ENCODE results near the gene SEPTIN6. TPM values are rescaled to one million over a fixed set of nuclear protein-coding genes. Genes with fewer than 3 reads are reported as not detected.

SEPTIN6 gene
- total and polyA plus RNA-seq, 3 experiments from 2014 or later, result 122 to 229 (median 125) TPM

DNA sequence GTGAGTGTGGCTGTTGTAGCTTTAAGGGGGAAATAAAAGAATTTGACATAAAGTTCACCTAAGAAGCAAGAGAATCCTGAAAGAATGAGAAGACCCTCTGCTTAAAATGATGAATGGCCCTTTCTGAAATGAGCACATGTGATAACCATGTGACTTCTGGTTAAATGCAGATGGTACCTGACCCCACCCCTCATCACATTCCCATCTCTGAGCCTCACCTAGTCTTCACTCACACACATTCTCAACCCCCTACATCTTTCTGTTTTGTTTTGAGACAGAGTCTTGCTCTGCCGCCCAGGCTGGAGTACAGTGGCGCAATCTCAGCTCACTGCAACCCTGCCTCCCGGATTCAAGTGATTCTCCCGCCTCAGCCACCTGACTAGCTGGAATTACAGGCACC is 31.5 kb downstream of the SEPTIN6 start:
- ChIA-PET POLR2A (interaction anchor here (0.6 to 1.2 kb wide), 3 partner anchors 10 to 31 kb away, joined by 3 to 4 read pairs (median 4); partner anchors contain the start of gene SEPTIN6), CTCF (interaction anchor here (1.3 kb wide), 1 partner anchor 82 kb away, joined by 3 read pairs; no protein-coding TSS in a partner anchor)
- H3K4me1 Mint-ChIP-seq, result peaks cover 25 to 44% (median 34%) of the 10 kb centered on the region in 3 donors
- Histone ChIP-seq H3K9me3 (ENCODE audit: low read length) (no peaks in the 10 kb centered on the region), H3K27ac (ENCODE audit: low read depth, low read length) (no peak overlapping the region), H3K4me1 (ENCODE audit: insufficient read depth, low read length) (no peaks in the 10 kb centered on the region), H3K4me3 (ENCODE audit: low read length) (no peak overlapping the region), H3K36me3 (ENCODE audit: insufficient read depth, low read length) (peaks cover 13% of the 10 kb centered on the region), H3K27me3 (ENCODE audit: insufficient read depth, low read length, poor library complexity, severe bottlenecking) (no peaks in the 10 kb centered on the region)
- no peaks in the 10 kb centered on the region for H3K9me3 Mint-ChIP-seq
- peaks cover 9 to 65% (median 39%) of the 10 kb centered on the region in 3 donors for H3K36me3 Mint-ChIP-seq
- peak overlapping the region in 3 of 8 donors; percentile 11 to 78 (median 55) for H3K27ac Mint-ChIP-seq
- H3K27me3 Mint-ChIP-seq, result no peaks in the 10 kb centered on the region
- H3K4me3 Mint-ChIP-seq, result no peak overlapping the region
- DNase-seq, result no peak

- H3K36me3 ChIP-seq (ENCODE audit: insufficient read depth, low read length), result peaks cover 13% of the 10 kb centered on the region
- H3K9me3 Mint-ChIP-seq, result no peaks in the 10 kb centered on the region
- H3K4me1 ChIP-seq (ENCODE audit: insufficient read depth, low read length), result peaks cover 7% of the 10 kb centered on the region
- CTCF ChIA-PET, result no interaction called here
- H3K27ac Mint-ChIP-seq, result peak overlapping the region in 5 of 8 donors; percentile 8 to 89 (median 71)
- peaks cover 28 to 54% (median 38%) of the 10 kb centered on the region in 3 donors for H3K4me1 Mint-ChIP-seq
- POLR2A ChIA-PET, result no interaction called here
- H3K4me3 ChIP-seq (ENCODE audit: low read length), result no peak overlapping the region
- H3K4me3 Mint-ChIP-seq, result no peak overlapping the region
- no peaks in the 10 kb centered on the region for H3K9me3 ChIP-seq (ENCODE audit: low read length)
- H3K27me3 Mint-ChIP-seq, result no peaks in the 10 kb centered on the region
- no peaks in the 10 kb centered on the region for H3K27me3 ChIP-seq (ENCODE audit: insufficient read depth, low read length, poor library complexity, severe bottlenecking)
- no peak overlapping the region for H3K27ac ChIP-seq (ENCODE audit: low read depth, low read length)
- no peak for DNase-seq
- peaks cover 16 to 69% (median 42%) of the 10 kb centered on the region in 3 donors for H3K36me3 Mint-ChIP-seq
Observed at GRCh38 chrX:119659522-119659921, 33.4 kb downstream of the SEPTIN6 start.

DNA sequence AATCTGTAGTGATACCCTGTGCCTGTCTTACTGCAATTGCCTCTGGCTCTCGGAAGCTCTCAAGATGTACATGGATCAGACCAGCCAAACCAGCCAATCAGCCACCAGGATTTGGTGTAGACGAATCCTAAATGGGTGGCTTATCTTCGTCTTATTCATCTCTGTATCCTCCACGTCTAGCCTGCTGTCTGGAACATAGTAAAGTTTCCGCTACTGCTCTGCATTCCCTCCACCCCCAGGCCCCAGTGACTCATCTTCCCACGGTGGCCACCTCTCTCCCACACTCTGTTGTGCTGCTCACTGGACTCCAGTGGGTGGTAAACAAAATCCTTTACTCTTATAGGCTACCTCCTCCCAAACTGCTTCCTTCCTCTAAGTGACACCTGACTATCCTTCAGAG is 37.8 kb downstream of the SEPTIN6 start:
- Histone ChIP-seq H3K4me3 (ENCODE audit: low read length) (no peak overlapping the region), H3K27ac (ENCODE audit: low read depth, low read length) (no peak overlapping the region), H3K27me3 (ENCODE audit: insufficient read depth, low read length, poor library complexity, severe bottlenecking) (no peaks in the 10 kb centered on the region), H3K9me3 (ENCODE audit: low read length) (no peaks in the 10 kb centered on the region), H3K36me3 (ENCODE audit: insufficient read depth, low read length) (peaks cover 16% of the 10 kb centered on the region), H3K4me1 (ENCODE audit: insufficient read depth, low read length) (peaks cover 7% of the 10 kb centered on the region)
- peak in 1 of 5 donors; percentile 16 for DNase-seq
- Mint-ChIP-seq H3K27me3 (no peaks in the 10 kb centered on the region), H3K36me3 (peaks cover 19 to 74% (median 40%) of the 10 kb centered on the region in 3 donors), H3K4me3 (peak overlapping the region in 2 of 7 donors; percentile 67 to 72), H3K9me3 (no peaks in the 10 kb centered on the region), H3K4me1 (peaks cover 24 to 41% (median 34%) of the 10 kb centered on the region in 3 donors), H3K27ac (peak overlapping the region; percentile 70 to 92 (median 84))
- ChIA-PET CTCF (no interaction called here), POLR2A (no interaction called here)

DNA sequence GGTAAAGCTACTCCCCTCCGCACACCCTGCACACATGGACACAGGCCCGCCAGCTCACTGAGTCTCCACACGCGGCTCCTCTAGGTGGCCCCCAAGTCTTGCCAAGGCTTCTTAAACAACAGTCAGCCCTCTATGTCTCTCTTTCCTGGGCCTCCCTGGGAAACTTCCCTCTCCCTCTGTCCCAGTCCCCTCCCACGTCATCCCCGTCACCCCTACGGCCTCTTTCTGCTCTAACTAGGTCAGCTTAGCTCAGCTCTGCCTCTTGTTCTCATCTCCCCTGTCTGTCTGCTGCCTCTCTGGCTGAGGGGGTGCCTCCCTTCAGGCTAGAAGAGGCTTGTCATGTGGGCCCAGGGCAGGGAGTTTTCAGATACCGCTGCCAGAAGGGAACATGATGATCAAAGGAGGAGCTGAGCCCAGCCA is 38.8 kb downstream of the SEPTIN6 start:
- Mint-ChIP-seq H3K4me1 (peaks cover 25 to 39% (median 33%) of the 10 kb centered on the region in 3 donors), H3K36me3 (peaks cover 22 to 71% (median 39%) of the 10 kb centered on the region in 3 donors), H3K27me3 (no peaks in the 10 kb centered on the region), H3K9me3 (no peaks in the 10 kb centered on the region), H3K4me3 (no peak overlapping the region), H3K27ac (peak overlapping the region in 5 of 8 donors; percentile 57 to 92 (median 88))
- Histone ChIP-seq H3K9me3 (ENCODE audit: low read length) (no peaks in the 10 kb centered on the region), H3K36me3 (ENCODE audit: insufficient read depth, low read length) (peaks cover 19% of the 10 kb centered on the region), H3K4me1 (ENCODE audit: insufficient read depth, low read length) (peaks cover 7% of the 10 kb centered on the region), H3K27me3 (ENCODE audit: insufficient read depth, low read length, poor library complexity, severe bottlenecking) (no peaks in the 10 kb centered on the region), H3K27ac (ENCODE audit: low read depth, low read length) (no peak overlapping the region), H3K4me3 (ENCODE audit: low read length) (no peak overlapping the region)
- ChIA-PET CTCF (no interaction called here), POLR2A (no interaction called here)
- DNase-seq, result peak in 1 of 5 donors; percentile 44

DNA sequence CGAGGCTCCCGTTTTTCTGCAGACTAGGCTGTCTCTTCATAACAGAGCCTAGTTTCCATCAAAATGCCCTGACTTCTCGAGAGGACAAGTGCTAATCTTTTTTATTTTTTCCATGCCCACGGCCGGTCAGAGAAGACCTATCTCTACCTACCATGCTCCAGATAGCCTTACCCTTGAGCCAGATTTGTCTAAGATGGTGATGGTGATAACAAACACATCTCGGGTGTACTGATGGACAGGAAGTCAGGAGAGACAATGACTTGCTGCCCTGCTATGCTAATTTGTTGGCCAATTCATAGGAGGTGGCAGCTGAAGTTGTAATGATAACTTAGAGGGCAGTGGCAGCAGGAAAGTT is 44.6 kb downstream of the SEPTIN6 start:
- H3K27me3 ChIP-seq (ENCODE audit: insufficient read depth, low read length, poor library complexity, severe bottlenecking), result no peaks in the 10 kb centered on the region
- H3K4me3 ChIP-seq (ENCODE audit: low read length), result no peak overlapping the region
- POLR2A ChIA-PET, result interaction anchor here (1.2 kb wide), 1 partner anchor 30 kb away, joined by 3 read pairs; no protein-coding TSS in a partner anchor
- no peaks in the 10 kb centered on the region for H3K9me3 Mint-ChIP-seq
- CTCF ChIA-PET, result interaction anchor here (1.1 to 1.9 kb wide), 4 partner anchors 43 to 166 kb away, joined by 3 to 6 read pairs (median 4); no protein-coding TSS in a partner anchor
- no peaks in the 10 kb centered on the region for H3K27me3 Mint-ChIP-seq
- H3K36me3 ChIP-seq (ENCODE audit: insufficient read depth, low read length), result peaks cover 27% of the 10 kb centered on the region
- peaks cover 12% of the 10 kb centered on the region for H3K4me1 ChIP-seq (ENCODE audit: insufficient read depth, low read length)
- H3K27ac Mint-ChIP-seq, result peak overlapping the region; percentile 92 to 100 (median 94)
- peaks cover 33 to 50% (median 41%) of the 10 kb centered on the region in 3 donors for H3K4me1 Mint-ChIP-seq
- H3K27ac ChIP-seq (ENCODE audit: low read depth, low read length), result no peak overlapping the region
- DNase-seq, result no peak
- H3K4me3 Mint-ChIP-seq, result peak overlapping the region in 6 of 7 donors; percentile 37 to 74 (median 61)
- peaks cover 24 to 70% (median 27%) of the 10 kb centered on the region in 3 donors for H3K36me3 Mint-ChIP-seq
- H3K9me3 ChIP-seq (ENCODE audit: low read length), result no peaks in the 10 kb centered on the region

DNA sequence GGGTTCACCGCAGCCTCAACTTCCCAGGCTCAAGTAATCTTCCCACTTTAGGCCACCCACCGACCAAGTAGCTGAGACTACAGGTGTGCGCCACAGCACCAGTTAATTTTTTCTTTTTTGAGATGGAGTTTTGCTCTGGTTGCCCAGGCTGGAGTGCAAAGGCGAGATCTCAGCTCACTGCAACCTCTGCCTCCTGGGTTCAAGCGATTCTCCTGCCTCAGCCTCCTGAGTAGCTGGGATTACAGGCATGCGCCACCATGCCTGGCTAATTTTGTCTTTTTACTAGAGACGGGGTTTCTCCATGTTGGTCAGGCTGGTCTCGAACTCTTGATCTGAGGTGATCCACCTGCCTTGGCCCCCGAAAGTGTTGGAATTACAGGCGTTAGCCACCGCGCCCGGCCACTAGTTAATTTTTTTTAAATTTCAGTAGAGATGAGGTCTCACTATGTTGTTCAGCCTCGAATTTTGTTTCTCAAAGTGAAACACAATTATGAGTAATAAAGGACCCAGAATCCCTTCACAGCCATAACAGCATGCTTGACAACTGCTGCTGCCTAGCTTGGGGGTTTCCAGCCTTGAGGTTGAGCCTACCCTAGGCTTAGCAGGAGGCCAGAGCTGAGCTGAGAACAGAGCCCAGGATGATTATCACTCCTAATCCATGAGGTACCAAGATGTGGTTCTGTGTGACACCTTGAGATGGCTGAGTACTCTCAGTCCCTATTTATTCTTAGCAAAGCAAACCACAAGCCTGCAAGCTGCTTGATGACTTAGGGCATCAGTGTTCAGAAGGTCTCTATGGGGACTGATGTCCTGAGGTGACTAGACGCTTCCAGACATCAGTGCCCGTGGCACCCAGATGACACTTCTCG is 45.2 kb downstream of the SEPTIN6 start:
- Mint-ChIP-seq H3K36me3 (peaks cover 18 to 70% (median 22%) of the 10 kb centered on the region in 3 donors), H3K9me3 (no peaks in the 10 kb centered on the region), H3K27ac (peak overlapping the region; percentile 92 to 100 (median 94)), H3K27me3 (no peaks in the 10 kb centered on the region), H3K4me1 (peaks cover 38 to 57% (median 42%) of the 10 kb centered on the region in 3 donors), H3K4me3 (peak overlapping the region; percentile 37 to 86 (median 61))
- no peaks in the 10 kb centered on the region for H3K9me3 ChIP-seq (ENCODE audit: low read length)
- peaks cover 12% of the 10 kb centered on the region for H3K4me1 ChIP-seq (ENCODE audit: insufficient read depth, low read length)
- peaks cover 22% of the 10 kb centered on the region for H3K36me3 ChIP-seq (ENCODE audit: insufficient read depth, low read length)
- H3K27me3 ChIP-seq (ENCODE audit: insufficient read depth, low read length, poor library complexity, severe bottlenecking), result no peaks in the 10 kb centered on the region
- peak overlapping the region; percentile 38 for H3K27ac ChIP-seq (ENCODE audit: low read depth, low read length)
- CTCF ChIA-PET, result interaction anchor here (0.9 to 1.9 kb wide), 6 partner anchors 15 to 165 kb away, joined by 3 to 6 read pairs (median 3); partner anchors contain the start of gene SEPTIN6
- POLR2A ChIA-PET, result interaction anchor here (1.2 kb wide), 1 partner anchor 31 kb away, joined by 3 read pairs; no protein-coding TSS in a partner anchor
- no peak overlapping the region for H3K4me3 ChIP-seq (ENCODE audit: low read length)
- DNase-seq, result peak in 4 of 5 donors; percentile 37 to 80 (median 51)

DNA sequence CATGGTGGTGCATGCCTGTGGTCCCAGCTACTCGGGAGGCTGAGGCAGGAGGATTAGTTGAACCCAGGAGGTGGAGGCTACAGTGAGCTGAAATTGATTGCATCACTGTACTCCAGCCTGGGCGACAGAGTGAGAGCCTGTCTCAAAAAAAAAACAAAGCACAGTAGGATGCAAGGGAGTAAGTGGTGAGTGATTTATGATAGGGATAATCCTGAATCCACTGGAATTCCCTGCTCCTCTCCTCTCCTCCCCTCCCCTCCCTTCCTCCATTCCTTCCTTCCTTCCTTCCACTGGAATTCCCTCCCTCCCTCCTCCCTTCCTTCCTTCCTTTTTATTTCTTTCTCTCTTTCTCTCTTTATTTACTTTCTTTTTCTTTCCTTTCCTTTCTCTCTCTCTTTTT is 45.9 kb downstream of the SEPTIN6 start:
- no peak overlapping the region for H3K4me3 ChIP-seq (ENCODE audit: low read length)
- Mint-ChIP-seq H3K4me3 (peak overlapping the region in 4 of 7 donors; percentile 30 to 74 (median 60)), H3K27ac (peak overlapping the region in 7 of 8 donors; percentile 77 to 100 (median 95)), H3K27me3 (no peaks in the 10 kb centered on the region), H3K9me3 (no peaks in the 10 kb centered on the region), H3K4me1 (peaks cover 41 to 57% (median 42%) of the 10 kb centered on the region in 3 donors), H3K36me3 (peaks cover 17 to 70% (median 22%) of the 10 kb centered on the region in 3 donors)
- CTCF ChIA-PET, result interaction anchor here (0.9 to 1.9 kb wide), 5 partner anchors 16 to 165 kb away, joined by 3 to 6 read pairs (median 3); partner anchors contain the start of gene SEPTIN6
- H3K4me1 ChIP-seq (ENCODE audit: insufficient read depth, low read length), result peaks cover 12% of the 10 kb centered on the region
- no peak overlapping the region for H3K27ac ChIP-seq (ENCODE audit: low read depth, low read length)
- H3K9me3 ChIP-seq (ENCODE audit: low read length), result no peaks in the 10 kb centered on the region
- DNase-seq, result no peak
- H3K36me3 ChIP-seq (ENCODE audit: insufficient read depth, low read length), result peaks cover 22% of the 10 kb centered on the region
- no peaks in the 10 kb centered on the region for H3K27me3 ChIP-seq (ENCODE audit: insufficient read depth, low read length, poor library complexity, severe bottlenecking)
- POLR2A ChIA-PET, result no interaction called here
